DMS153 treated with DMSO at 0.1 percent for 48 hours (cell line): Measurements from ENCODE around the gene PXDC1.
A peak's percentile ranks its signal among the peaks of the same experiment; 100 is the strongest.
"Not testable (repeated sequence)": the region's sequence is repeated elsewhere in the genome, so short reads cannot be mapped to it uniquely, and the experiment has no call there.

Source experiments
- DNase-seq: peaks from one replicate; lab custom pipeline; 2025; ENCODE audit not compliant: unreplicated experiment; lab: John Stamatoyannopoulos, UW

PXDC1 gene

GRCh38 chr6:3764516-3765335 is 13.2 kb upstream of the PXDC1 start:
- DNase-seq, result no peak

- DNase-seq, result no peak
Observed at GRCh38 chr6:3762852-3763251, 11.3 kb upstream of the PXDC1 start.

- DNase-seq, result no peak
Observed at GRCh38 chr6:3762359-3762758, 10.8 kb upstream of the PXDC1 start.

GRCh38 chr6:3761989-3762270 is 10.4 kb upstream of the PXDC1 start:
- DNase-seq, result no peak

- no peak for DNase-seq
Observed at GRCh38 chr6:3759646-3760232, 8.2 kb upstream of the PXDC1 start.

GRCh38 chr6:3758842-3759144 is 7.3 kb upstream of the PXDC1 start:
- no peak for DNase-seq

GRCh38 chr6:3757998-3758841 is 6.7 kb upstream of the PXDC1 start:
- DNase-seq, result not testable (repeated sequence)

GRCh38 chr6:3757241-3757641 is 5.7 kb upstream of the PXDC1 start:
- DNase-seq, result no peak

- DNase-seq, result no peak
Observed at GRCh38 chr6:3756546-3756945, 5.0 kb upstream of the PXDC1 start.

- DNase-seq, result peak; percentile 55
Observed at GRCh38 chr6:3755637-3756545, 4.4 kb upstream of the PXDC1 start.

- no peak for DNase-seq
Observed at GRCh38 chr6:3754776-3755175, 3.3 kb upstream of the PXDC1 start.

GRCh38 chr6:3754032-3754725 is 2.7 kb upstream of the PXDC1 start:
- DNase-seq, result not testable (repeated sequence)

- no peak for DNase-seq
Observed at GRCh38 chr6:3753228-3753835, 1.8 kb upstream of the PXDC1 start.

- no peak for DNase-seq
Observed at GRCh38 chr6:3752531-3753227, 1.2 kb upstream of the PXDC1 start.

GRCh38 chr6:3751730-3752530 is 417 bp upstream of the PXDC1 start:
- no peak for DNase-seq

GRCh38 chr6:3750317-3751076 is 1.0 kb downstream of the PXDC1 start:
- no peak for DNase-seq

- no peak for DNase-seq
Observed at GRCh38 chr6:3749977-3750316, 1.6 kb downstream of the PXDC1 start.
